Panc1 (cell line): ENCODE results near the gene COA7. TPM values are rescaled to one million over a fixed set of nuclear protein-coding genes. Genes with fewer than 3 reads are reported as not detected.

Experiments
- ATAC-seq: fragments of 200-7000 bp; cut with Tn5 transposase; 2 replicates; pipeline ENCODE4 v1.9.1; 2020; ENCODE audit warnings: mild to moderate bottlenecking, moderate library complexity
- BruUV-seq: library from RNA; stranded (reverse); fragments of 400-500 nt; replicated peaks from 2 replicates; lab custom pipeline; 2021; lab: Mats Ljungman, UMichigan
- CTCF ChIA-PET: fragments of 300-600 bp; sonication (Branson Sonifier 250); formaldehyde crosslinking; loops from one replicate; lab custom pipeline; 2022; ENCODE audit warnings: antibody characterized with exemption; lab: Charles Lee
- POLR2A ChIA-PET: fragments of 300-600 bp; sonication (Branson Sonifier 250); formaldehyde crosslinking; loops from one replicate; lab custom pipeline; 2022; ENCODE audit warnings: antibody characterized with exemption; lab: Charles Lee
- DNase-seq: peaks from one replicate; pipeline ENCODE4 v3.0.0-alpha.2; 2010; ENCODE audit warnings: low read depth, low spot score
- H3K27ac ChIP-seq: 2 replicates; pipeline ENCODE4 v1.5.1; 2011; ENCODE audit warnings: mild to moderate bottlenecking, low read length, inconsistent platforms
- H3K27me3 ChIP-seq: fragments of 200-500 bp; sonication (Bioruptor generic); 2 replicates; pipeline ENCODE4 v1.6.0; 2014; ENCODE audit warnings: low read length, inconsistent platforms; ENCODE audit not compliant: control insufficient read depth, insufficient read depth
- H3K36me3 ChIP-seq: fragments of 200-500 bp; sonication (Bioruptor generic); 2 replicates; pipeline ENCODE4 v1.5.1; 2014; ENCODE audit warnings: inconsistent platforms, mild to moderate bottlenecking, low read length, moderate library complexity; ENCODE audit not compliant: control insufficient read depth, insufficient read depth
- H3K4me1 ChIP-seq: 2 replicates; pipeline ENCODE4 v1.5.1; 2011; ENCODE audit warnings: inconsistent platforms, mild to moderate bottlenecking, low read length, moderate library complexity; ENCODE audit not compliant: control insufficient read depth, insufficient read depth
- H3K4me3 ChIP-seq, 2 experiments: 2 replicates each; pipeline ENCODE4 v1.5.1; 2011 to 2012; ENCODE audit warnings: low read depth in 2 of 2, low read length in 2 of 2, mild to moderate bottlenecking in 2 of 2, inconsistent platforms in 1 of 2, moderate library complexity in 1 of 2
- H3K9me3 ChIP-seq: fragments of 200-500 bp; sonication (Bioruptor generic); 2 replicates; pipeline ENCODE4 v1.5.1; 2014; ENCODE audit warnings: low read depth, mild to moderate bottlenecking, inconsistent platforms, low read length, moderate library complexity; ENCODE audit not compliant: control insufficient read depth, insufficient read depth
- POLR2AphosphoS5 ChIP-seq: IDR thresholded peaks from 2 replicates; pipeline ENCODE4 v1.6.1; 2012; ENCODE audit warnings: mild to moderate bottlenecking, low read depth, low read length, moderate library complexity
- SIN3A ChIP-seq: IDR thresholded peaks from 2 replicates; pipeline ENCODE4 v1.6.1; 2012; ENCODE audit warnings: low read depth, mild to moderate bottlenecking, low read length, moderate library complexity, borderline replicate concordance; ENCODE audit not compliant: insufficient read depth
- TCF7L2 ChIP-seq: IDR thresholded peaks from 2 replicates; pipeline ENCODE4 v1.6.1; 2011; ENCODE audit warnings: mild to moderate bottlenecking, low read depth, low read length, inconsistent platforms
- in situ Hi-C: cut with HindIII; loops from 2 replicates; pipeline ENCODE4 v1.10.0; 2016; ENCODE audit warnings: low sequenced_read_pairs, low pct_unique_long_range_greater_than_20kb
- intact Hi-C: fragments of 100-400 bp; cut with micrococcal nuclease; formaldehyde crosslinking; loops from one replicate; pipeline ENCODE4 v1.10.0; 2022; ENCODE audit not compliant: unreplicated experiment
- total RNA-seq: library from RNA; stranded (reverse); gene quantifications from one replicate; pipeline ENCODE4 v1.2.1, GENCODE V29; 2021; ENCODE audit not compliant: unreplicated experiment
- TF ChIP-seq, protein P1 (sequence below): fragments of 450-650 bp; IDR thresholded peaks from 2 replicates; pipeline ENCODE4 v1.5.1; 2017; ENCODE audit warnings: mild to moderate bottlenecking
- TF ChIP-seq, protein P2 (sequence below), 2 experiments: IDR thresholded peaks; 2 replicates each; pipeline ENCODE4 v1.6.1; 2011 to 2012; ENCODE audit warnings: low read depth in 2 of 2, control low read depth in 1 of 2, low read length in 1 of 2, mild to moderate bottlenecking in 1 of 2, moderate library complexity in 1 of 2; ENCODE audit not compliant: insufficient read depth in 1 of 2

Gene COA7
- total RNA-seq, 1 experiment from 2014 or later, result 44.9 TPM

DNA sequence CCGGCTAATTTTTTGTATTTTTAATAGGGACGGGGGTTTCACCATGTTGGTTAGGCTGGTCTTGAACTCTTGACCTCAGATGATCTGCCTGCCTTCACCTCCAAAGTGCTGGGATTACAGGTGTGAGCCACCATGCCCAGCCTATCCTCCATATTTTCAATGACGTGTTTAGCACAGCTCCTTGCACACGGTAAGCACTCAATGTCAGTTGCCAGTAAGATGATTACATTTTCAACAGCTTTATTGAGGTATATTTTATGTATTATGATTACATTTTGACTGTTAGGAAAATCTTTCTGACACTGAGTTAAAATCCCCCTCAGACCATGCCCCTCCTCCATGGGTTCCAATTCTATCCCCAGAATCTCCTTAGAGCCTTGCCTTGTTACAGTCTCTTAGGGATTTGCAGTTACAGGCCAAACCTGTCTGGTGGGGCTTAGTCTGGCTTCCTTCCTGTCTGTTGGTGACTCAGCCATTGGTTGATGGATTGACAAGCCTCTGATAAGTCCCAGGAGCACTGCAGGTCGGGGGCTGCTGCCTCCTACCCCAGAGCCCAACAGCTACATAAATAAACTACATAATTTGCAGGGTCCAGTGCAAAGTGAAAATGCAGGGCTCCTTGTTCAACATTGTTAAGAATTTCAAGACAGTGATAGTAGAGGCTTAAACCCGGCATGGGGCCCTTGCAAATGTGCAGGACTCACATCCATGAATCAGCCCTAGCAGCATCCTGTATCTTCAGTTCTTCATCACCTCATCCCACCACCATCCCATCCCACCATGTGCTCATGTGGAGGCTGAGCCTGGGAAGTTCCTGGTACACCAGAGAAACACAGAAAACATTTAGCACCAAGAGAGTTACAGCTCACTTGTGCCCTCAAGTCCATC is 23.4 kb downstream of the COA7 start:
- BruUV-seq, result no TSS peak
- H3K27ac ChIP-seq, result no peak overlapping the region
- no peak for DNase-seq
- ChIA-PET CTCF (interaction anchor here (0.6 kb wide), 1 partner anchor 14 kb away, joined by 3 read pairs; no protein-coding TSS in a partner anchor), POLR2A (no interaction called here)
- H3K4me1 ChIP-seq, result no peaks in the 10 kb centered on the region
- in situ Hi-C loops, result no loop called here
- intact Hi-C loops, result no loop called here
- TF ChIP-seq TCF7L2 (no peak), SIN3A (no peak), POLR2AphosphoS5 (no peak)
- TF ChIP-seq, protein P1, sequence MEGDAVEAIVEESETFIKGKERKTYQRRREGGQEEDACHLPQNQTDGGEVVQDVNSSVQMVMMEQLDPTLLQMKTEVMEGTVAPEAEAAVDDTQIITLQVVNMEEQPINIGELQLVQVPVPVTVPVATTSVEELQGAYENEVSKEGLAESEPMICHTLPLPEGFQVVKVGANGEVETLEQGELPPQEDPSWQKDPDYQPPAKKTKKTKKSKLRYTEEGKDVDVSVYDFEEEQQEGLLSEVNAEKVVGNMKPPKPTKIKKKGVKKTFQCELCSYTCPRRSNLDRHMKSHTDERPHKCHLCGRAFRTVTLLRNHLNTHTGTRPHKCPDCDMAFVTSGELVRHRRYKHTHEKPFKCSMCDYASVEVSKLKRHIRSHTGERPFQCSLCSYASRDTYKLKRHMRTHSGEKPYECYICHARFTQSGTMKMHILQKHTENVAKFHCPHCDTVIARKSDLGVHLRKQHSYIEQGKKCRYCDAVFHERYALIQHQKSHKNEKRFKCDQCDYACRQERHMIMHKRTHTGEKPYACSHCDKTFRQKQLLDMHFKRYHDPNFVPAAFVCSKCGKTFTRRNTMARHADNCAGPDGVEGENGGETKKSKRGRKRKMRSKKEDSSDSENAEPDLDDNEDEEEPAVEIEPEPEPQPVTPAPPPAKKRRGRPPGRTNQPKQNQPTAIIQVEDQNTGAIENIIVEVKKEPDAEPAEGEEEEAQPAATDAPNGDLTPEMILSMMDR, result no peak
- TF ChIP-seq, protein P2, sequence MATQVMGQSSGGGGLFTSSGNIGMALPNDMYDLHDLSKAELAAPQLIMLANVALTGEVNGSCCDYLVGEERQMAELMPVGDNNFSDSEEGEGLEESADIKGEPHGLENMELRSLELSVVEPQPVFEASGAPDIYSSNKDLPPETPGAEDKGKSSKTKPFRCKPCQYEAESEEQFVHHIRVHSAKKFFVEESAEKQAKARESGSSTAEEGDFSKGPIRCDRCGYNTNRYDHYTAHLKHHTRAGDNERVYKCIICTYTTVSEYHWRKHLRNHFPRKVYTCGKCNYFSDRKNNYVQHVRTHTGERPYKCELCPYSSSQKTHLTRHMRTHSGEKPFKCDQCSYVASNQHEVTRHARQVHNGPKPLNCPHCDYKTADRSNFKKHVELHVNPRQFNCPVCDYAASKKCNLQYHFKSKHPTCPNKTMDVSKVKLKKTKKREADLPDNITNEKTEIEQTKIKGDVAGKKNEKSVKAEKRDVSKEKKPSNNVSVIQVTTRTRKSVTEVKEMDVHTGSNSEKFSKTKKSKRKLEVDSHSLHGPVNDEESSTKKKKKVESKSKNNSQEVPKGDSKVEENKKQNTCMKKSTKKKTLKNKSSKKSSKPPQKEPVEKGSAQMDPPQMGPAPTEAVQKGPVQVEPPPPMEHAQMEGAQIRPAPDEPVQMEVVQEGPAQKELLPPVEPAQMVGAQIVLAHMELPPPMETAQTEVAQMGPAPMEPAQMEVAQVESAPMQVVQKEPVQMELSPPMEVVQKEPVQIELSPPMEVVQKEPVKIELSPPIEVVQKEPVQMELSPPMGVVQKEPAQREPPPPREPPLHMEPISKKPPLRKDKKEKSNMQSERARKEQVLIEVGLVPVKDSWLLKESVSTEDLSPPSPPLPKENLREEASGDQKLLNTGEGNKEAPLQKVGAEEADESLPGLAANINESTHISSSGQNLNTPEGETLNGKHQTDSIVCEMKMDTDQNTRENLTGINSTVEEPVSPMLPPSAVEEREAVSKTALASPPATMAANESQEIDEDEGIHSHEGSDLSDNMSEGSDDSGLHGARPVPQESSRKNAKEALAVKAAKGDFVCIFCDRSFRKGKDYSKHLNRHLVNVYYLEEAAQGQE (IDR thresholded peaks at IDR 0.05; ENCODE audit: insufficient read depth in 1 of 2, low read depth in 2 of 2, low read length in 1 of 2), result no peak
- peak; percentile 53; the same call in 1 of the 2 replicates for ATAC-seq
- H3K36me3 ChIP-seq, result no peaks in the 10 kb centered on the region
- H3K9me3 ChIP-seq, result no peaks in the 10 kb centered on the region
- H3K4me3 ChIP-seq, result no peak overlapping the region
- no peaks in the 10 kb centered on the region for H3K27me3 ChIP-seq

GRCh38 chr1:52673513-52673912 is 24.6 kb downstream of the COA7 start:
- peaks cover 2% of the 10 kb centered on the region; the same call in 1 of the 2 replicates for H3K4me1 ChIP-seq
- no peak overlapping the region for H3K4me3 ChIP-seq
- H3K36me3 ChIP-seq, result no peaks in the 10 kb centered on the region
- H3K27ac ChIP-seq, result no peak overlapping the region
- no peaks in the 10 kb centered on the region for H3K27me3 ChIP-seq
- ATAC-seq (no peak), DNase-seq (no peak)
- H3K9me3 ChIP-seq, result no peaks in the 10 kb centered on the region
- in situ Hi-C loops, result no loop called here
- ChIA-PET CTCF (no interaction called here), POLR2A (no interaction called here)
- intact Hi-C loops, result loop anchor here (1.0 kb wide), 1 partner anchor 14 kb away; no protein-coding TSS in a partner anchor
- no peak for TF ChIP-seq SIN3A
- TF ChIP-seq, protein P2 (IDR thresholded peaks at IDR 0.05; ENCODE audit: insufficient read depth in 1 of 2, low read depth in 2 of 2, low read length in 1 of 2), result no peak
- no peak for TF ChIP-seq POLR2AphosphoS5
- TF ChIP-seq TCF7L2, result no peak
- TF ChIP-seq, protein P1, result no peak
- BruUV-seq, result no TSS peak
